Ammon's horn (tissue), 1 donor: ENCODE results near the gene SCAANT1.
A peak's percentile ranks its signal among the peaks of the same experiment; 100 is the strongest.

Experiments
- DNase-seq: peaks from one replicate; pipeline ENCODE4 v3.0.0-alpha.2; 2016; ENCODE audit warnings: low spot score

SCAANT1 gene

GRCh38 chr3:63863150-63864007 lies 48.8 kb downstream of the SCAANT1 start, which contains the start of the genes ATXN7 and THOC7:
Gene ATXN7 (plus strand): TSS chr3:63863867. CDS start chr3:63912599, 48,732 bp downstream.
Gene THOC7 (minus strand): TSS chr3:63863805. CDS start chr3:63863790, 15 bp downstream.
- peak; percentile 65 for DNase-seq

- no peak for DNase-seq
These were observed 49.4 kb downstream of the SCAANT1 start for GRCh38 chr3:63862804-63863149.
